SU-DHL-6 (cell line): ENCODE measurements around the gene SENP6.
"Not testable (repeated sequence)": the region's sequence is repeated elsewhere in the genome, so short reads cannot be mapped to it uniquely, and the experiment has no call there.

Experiments used
- H2AFZ ChIP-seq: fragments of 200-600 bp; sonication (generic); 2 replicates; pipeline ENCODE4 v1.6.1; 2014; ENCODE audit warnings: low read depth, mild to moderate bottlenecking, moderate library complexity, mixed read lengths, antibody characterized with exemption, low read length; ENCODE audit not compliant: severe bottlenecking
- H3F3A ChIP-seq: fragments of 200-600 bp; shearing (Covaris generic); 2 replicates; pipeline ENCODE4 v1.6.0; 2016; ENCODE audit warnings: antibody characterized with exemption, mild to moderate bottlenecking; ENCODE audit not compliant: insufficient read depth
- H3K27ac ChIP-seq: fragments of 200-600 bp; sonication (generic); 2 replicates; pipeline ENCODE4 v1.5.1; 2016; ENCODE audit warnings: low read depth, mild to moderate bottlenecking, low read length, moderate library complexity, mixed read lengths
- H3K27me3 ChIP-seq: fragments of 200-600 bp; sonication (generic), shearing (Covaris generic); 2 replicates; pipeline ENCODE4 v1.6.0; 2014; ENCODE audit warnings: mild to moderate bottlenecking, low read length
- H3K36me3 ChIP-seq: fragments of 200-600 bp; sonication (generic); 2 replicates; pipeline ENCODE4 v1.6.1; 2014; ENCODE audit warnings: mild to moderate bottlenecking, low read length, mixed read lengths
- H3K4me2 ChIP-seq: fragments of 300-600, 200-600 bp; shearing (Covaris generic), sonication (generic); 2 replicates; pipeline ENCODE4 v1.6.0; 2014; ENCODE audit warnings: low read length, low read depth, mild to moderate bottlenecking; ENCODE audit not compliant: poor library complexity, severe bottlenecking
- H3K4me3 ChIP-seq: fragments of 200-600 bp; sonication (generic); 2 replicates; pipeline ENCODE4 v1.5.1; 2014; ENCODE audit warnings: antibody characterized with exemption, low read length, mild to moderate bottlenecking, mixed read lengths; ENCODE audit not compliant: insufficient read depth, poor library complexity, severe bottlenecking
- H3K79me2 ChIP-seq: fragments of 200-600 bp; sonication (generic); 2 replicates; pipeline ENCODE4 v1.6.1; 2014; ENCODE audit warnings: mild to moderate bottlenecking, low read length, moderate library complexity; ENCODE audit not compliant: insufficient read depth
- H3K9ac ChIP-seq: fragments of 200-600 bp; sonication (generic); 2 replicates; pipeline ENCODE4 v1.7.0; 2014; ENCODE audit warnings: mild to moderate bottlenecking, low read length
- H3K9me2 ChIP-seq: fragments of 200-600 bp; sonication (generic); replicated peaks from 2 replicates; pipeline ENCODE4 v1.6.1; 2014; ENCODE audit warnings: low read length; ENCODE audit not compliant: insufficient read depth
- H3K9me3 ChIP-seq: fragments of 200-600 bp; sonication (generic); 2 replicates; pipeline ENCODE4 v1.6.1; 2014; ENCODE audit warnings: low read length, mixed read lengths; ENCODE audit not compliant: insufficient read depth
- H4K20me1 ChIP-seq: fragments of 200-600 bp; sonication (generic); 2 replicates; pipeline ENCODE4 v1.6.1; 2014; ENCODE audit warnings: low read depth, mild to moderate bottlenecking, antibody characterized with exemption, low read length, moderate library complexity, mixed read lengths
- CTCF ChIP-seq: fragments of 200-600 bp; sonication (generic); IDR thresholded peaks from one replicate; pipeline ENCODE4 v1.5.1; 2017; ENCODE audit warnings: antibody characterized with exemption, mild to moderate bottlenecking, low read length, moderate library complexity; ENCODE audit not compliant: insufficient read depth, poor library complexity, severe bottlenecking
- EZH2phosphoT487 ChIP-seq: fragments of 200-600 bp; sonication (generic), shearing (Covaris generic); conservative IDR thresholded peaks from 2 replicates; pipeline ENCODE4 v1.6.1; 2018; ENCODE audit warnings: mild to moderate bottlenecking, antibody characterized with exemption, low read length, moderate library complexity, mixed read lengths

Gene SENP6

GRCh38 chr6:75623491-75623890 is 21.8 kb downstream of the SENP6 start:
- no peaks in the 10 kb centered on the region for H3F3A ChIP-seq
- TF ChIP-seq CTCF (no peak), EZH2phosphoT487 (no peak)
- no peak overlapping the region for H2AFZ ChIP-seq
- H3K9ac ChIP-seq, result no peak overlapping the region
- H3K79me2 ChIP-seq, result peaks cover 53% of the 10 kb centered on the region
- H3K4me3 ChIP-seq, result no peak overlapping the region
- H3K27me3 ChIP-seq, result no peaks in the 10 kb centered on the region
- peaks cover 8% of the 10 kb centered on the region; the same call in 1 of the 2 replicates for H3K36me3 ChIP-seq
- H3K9me3 ChIP-seq, result no peaks in the 10 kb centered on the region
- H3K4me2 ChIP-seq, result no peak overlapping the region
- H3K27ac ChIP-seq, result no peak overlapping the region
- H4K20me1 ChIP-seq, result 0 out of 2 replicates have a peak, but pooled peaks cover 5% of the 10 kb centered on the region
- H3K9me2 ChIP-seq, result no peaks in the 10 kb centered on the region

GRCh38 chr6:75624335-75624734 is 22.7 kb downstream of the SENP6 start:
- no peaks in the 10 kb centered on the region for H3K27me3 ChIP-seq
- H2AFZ ChIP-seq, result no peak overlapping the region
- no peaks in the 10 kb centered on the region for H3K9me3 ChIP-seq
- H3K4me3 ChIP-seq, result no peak overlapping the region
- TF ChIP-seq EZH2phosphoT487, result no peak
- no peak for TF ChIP-seq CTCF
- peaks cover 45% of the 10 kb centered on the region for H3K79me2 ChIP-seq
- no peaks in the 10 kb centered on the region for H3K9me2 ChIP-seq
- no peak overlapping the region for H3K27ac ChIP-seq
- H4K20me1 ChIP-seq, result 0 out of 2 replicates have a peak, but pooled peaks cover 5% of the 10 kb centered on the region
- no peak overlapping the region for H3K9ac ChIP-seq
- H3F3A ChIP-seq, result no peaks in the 10 kb centered on the region
- peaks cover 8% of the 10 kb centered on the region; the same call in 1 of the 2 replicates for H3K36me3 ChIP-seq
- H3K4me2 ChIP-seq, result no peak overlapping the region

GRCh38 chr6:75624988-75625387 is 23.3 kb downstream of the SENP6 start:
- no peak overlapping the region for H3K4me2 ChIP-seq
- peaks cover 38% of the 10 kb centered on the region for H3K79me2 ChIP-seq
- H3K9me2 ChIP-seq, result no peaks in the 10 kb centered on the region
- no peak overlapping the region for H3K27ac ChIP-seq
- H3K4me3 ChIP-seq, result no peak overlapping the region
- H3K27me3 ChIP-seq, result no peaks in the 10 kb centered on the region
- no peak overlapping the region for H3K9ac ChIP-seq
- H3K36me3 ChIP-seq, result peaks cover 8% of the 10 kb centered on the region; the same call in 1 of the 2 replicates
- no peak for TF ChIP-seq CTCF
- TF ChIP-seq EZH2phosphoT487, result no peak
- 0 out of 2 replicates have a peak, but pooled peaks cover 3% of the 10 kb centered on the region for H4K20me1 ChIP-seq
- no peaks in the 10 kb centered on the region for H3F3A ChIP-seq
- H2AFZ ChIP-seq, result no peak overlapping the region
- no peaks in the 10 kb centered on the region for H3K9me3 ChIP-seq

- H4K20me1 ChIP-seq, result 0 out of 2 replicates have a peak, but pooled peaks cover 3% of the 10 kb centered on the region
- no peak overlapping the region for H3K27ac ChIP-seq
- peaks cover 8% of the 10 kb centered on the region; the same call in 1 of the 2 replicates for H3K36me3 ChIP-seq
- H3K4me3 ChIP-seq, result no peak overlapping the region
- peaks cover 23% of the 10 kb centered on the region for H3K79me2 ChIP-seq
- no peaks in the 10 kb centered on the region for H3K27me3 ChIP-seq
- H2AFZ ChIP-seq, result no peak overlapping the region
- H3K9me2 ChIP-seq, result no peaks in the 10 kb centered on the region
- no peak overlapping the region for H3K9ac ChIP-seq
- H3K4me2 ChIP-seq, result no peak overlapping the region
- TF ChIP-seq CTCF (no peak), EZH2phosphoT487 (no peak)
- no peaks in the 10 kb centered on the region for H3F3A ChIP-seq
- H3K9me3 ChIP-seq, result no peaks in the 10 kb centered on the region
Measured at GRCh38 chr6:75626561-75626960, 24.9 kb downstream of the SENP6 start.

GRCh38 chr6:75627708-75628107 is 26.0 kb downstream of the SENP6 start:
- H3K9me3 ChIP-seq, H3K4me3 ChIP-seq, H3K36me3 ChIP-seq, H3K9ac ChIP-seq, H3K9me2 ChIP-seq, H3F3A ChIP-seq, H3K4me2 ChIP-seq, H3K27ac ChIP-seq, H2AFZ ChIP-seq, H4K20me1 ChIP-seq, H3K27me3 ChIP-seq: not testable (repeated sequence)
- peaks cover 12% of the 10 kb centered on the region for H3K79me2 ChIP-seq
